HG03565 (cell line): Measurements from ENCODE around the gene BBS5.
"Not testable (repeated sequence)": the region's sequence is repeated elsewhere in the genome, so short reads cannot be mapped to it uniquely, and the experiment has no call there.

Source experiments
- ATAC-seq: cut with Tn5 transposase; IDR thresholded peaks from one replicate; pipeline ENCODE4 v1.9.1; 2021; ENCODE audit warnings: mild to moderate bottlenecking, moderate library complexity; ENCODE audit not compliant: unreplicated experiment

BBS5 gene

GRCh38 chr2:169539460-169539859 is 60.2 kb downstream of the BBS5 start:
- not testable (repeated sequence) for ATAC-seq

- ATAC-seq, result no peak
Measured at GRCh38 chr2:169540146-169540545, 60.9 kb downstream of the BBS5 start.

- no peak for ATAC-seq
Measured at GRCh38 chr2:169542433-169542832, 63.1 kb downstream of the BBS5 start.

- no peak for ATAC-seq
Measured at GRCh38 chr2:169546756-169547155, 67.5 kb downstream of the BBS5 start.
